ENCODE measurements around the gene CYP26B1. TPM values are rescaled to one million over a fixed set of nuclear protein-coding genes. Genes with fewer than 3 reads are reported as not detected.

CYP26B1 gene
- total RNA-seq, 1 experiment from 2014 or later = 1.7 TPM

DNA sequence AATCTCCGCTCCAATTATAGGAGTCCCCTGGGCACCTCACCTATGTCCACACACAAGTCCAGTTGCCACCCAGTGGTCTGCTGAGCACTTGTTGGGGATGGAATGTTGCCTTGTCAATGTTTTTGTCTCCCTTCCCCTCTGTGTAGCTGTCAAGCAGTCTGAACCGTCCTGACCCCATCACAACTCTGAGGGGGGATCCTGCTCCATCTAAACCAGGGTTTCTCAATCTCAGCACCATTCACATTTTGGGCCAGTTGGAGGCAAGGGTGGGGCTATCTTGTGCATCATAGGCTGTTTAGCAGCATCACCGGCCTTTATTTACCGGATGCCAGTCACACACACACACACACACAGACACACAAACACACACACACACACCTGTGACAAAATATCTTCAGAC, 53.0 kb downstream of the CYP26B1 start:
- peaks cover 9% of the 10 kb centered on the region for H3K27me3 Mint-ChIP-seq (ENCODE audit: insufficient read depth, unreplicated experiment)
- Histone ChIP-seq H3K4me1 (0 out of 2 replicates have a peak, but pooled peaks cover 3% of the 10 kb centered on the region), H3K27me3 (replicated peaks; ENCODE audit: control insufficient read depth, insufficient read depth, low read length) (no peaks in the 10 kb centered on the region; the same call in 1 of the 2 replicates), H3K4me3 (ENCODE audit: low read depth, low read length) (no peak overlapping the region), H3K36me3 (ENCODE audit: control insufficient read depth, insufficient read depth, low read length) (no peaks in the 10 kb centered on the region), H3K9me3 (no peaks in the 10 kb centered on the region)
- no peaks in the 10 kb centered on the region for H3K9me3 Mint-ChIP-seq (ENCODE audit: unreplicated experiment)
- POLR2A ChIA-PET = no interaction called here
- H3K36me3 Mint-ChIP-seq (ENCODE audit: insufficient read depth, unreplicated experiment) = no peaks in the 10 kb centered on the region
- DNase-seq = no peak
- H3K4me3 Mint-ChIP-seq (ENCODE audit: unreplicated experiment) = no peak overlapping the region
- CTCF ChIA-PET = no interaction called here
- no peak for TF ChIP-seq CTCF (IDR thresholded peaks at IDR 0.05; ENCODE audit: insufficient read depth in 1 of 2, low read depth in 1 of 2, low read length in 1 of 2, severe bottlenecking in 1 of 2, unreplicated experiment in 1 of 2)
- no TSS peak for BruUV-seq (replicated peaks)
- intact Hi-C loops (cut with micrococcal nuclease; ENCODE audit: unreplicated experiment) = no loop called here
- H3K4me1 Mint-ChIP-seq (ENCODE audit: low read depth, unreplicated experiment) = no peaks in the 10 kb centered on the region
- H3K27ac Mint-ChIP-seq (ENCODE audit: unreplicated experiment) = no peak overlapping the region

DNA sequence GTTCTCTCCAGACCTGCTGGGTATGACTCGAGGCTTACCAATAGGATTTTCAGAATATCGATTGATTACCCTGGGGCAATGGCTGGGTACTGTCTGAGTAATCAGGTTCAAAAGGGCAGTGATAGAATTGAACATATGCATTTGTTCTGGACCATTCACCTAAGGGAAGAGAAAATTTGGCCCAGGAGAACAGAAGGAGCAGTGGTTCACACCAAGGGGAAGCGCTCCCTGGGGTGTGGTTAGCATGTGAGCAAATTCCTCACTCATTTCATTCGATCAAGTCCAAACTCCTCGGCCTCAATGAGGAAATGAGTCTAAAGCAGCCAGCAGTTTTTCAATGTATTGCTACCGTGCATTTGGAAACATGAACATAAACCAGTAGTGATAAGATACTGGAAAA, 55.6 kb downstream of the CYP26B1 start:
- Histone ChIP-seq H3K27me3 (replicated peaks; ENCODE audit: control insufficient read depth, insufficient read depth, low read length) (no peaks in the 10 kb centered on the region; the same call in 1 of the 2 replicates), H3K4me3 (ENCODE audit: low read depth, low read length) (no peak overlapping the region), H3K9me3 (no peaks in the 10 kb centered on the region), H3K4me1 (0 out of 2 replicates have a peak, but pooled peaks cover 3% of the 10 kb centered on the region), H3K36me3 (ENCODE audit: control insufficient read depth, insufficient read depth, low read length) (no peaks in the 10 kb centered on the region)
- CTCF ChIA-PET = no interaction called here
- H3K36me3 Mint-ChIP-seq (ENCODE audit: insufficient read depth, unreplicated experiment) = no peaks in the 10 kb centered on the region
- POLR2A ChIA-PET = no interaction called here
- H3K27ac Mint-ChIP-seq (ENCODE audit: unreplicated experiment) = no peak overlapping the region
- no peaks in the 10 kb centered on the region for H3K4me1 Mint-ChIP-seq (ENCODE audit: low read depth, unreplicated experiment)
- DNase-seq = no peak
- intact Hi-C loops (cut with micrococcal nuclease; ENCODE audit: unreplicated experiment) = no loop called here
- no peak overlapping the region for H3K4me3 Mint-ChIP-seq (ENCODE audit: unreplicated experiment)
- no peak for TF ChIP-seq CTCF (IDR thresholded peaks at IDR 0.05; ENCODE audit: insufficient read depth in 1 of 2, low read depth in 1 of 2, low read length in 1 of 2, severe bottlenecking in 1 of 2, unreplicated experiment in 1 of 2)
- H3K27me3 Mint-ChIP-seq (ENCODE audit: insufficient read depth, unreplicated experiment) = peaks cover 8% of the 10 kb centered on the region
- no TSS peak for BruUV-seq (replicated peaks)
- peaks cover 10% of the 10 kb centered on the region for H3K9me3 Mint-ChIP-seq (ENCODE audit: unreplicated experiment)

DNA sequence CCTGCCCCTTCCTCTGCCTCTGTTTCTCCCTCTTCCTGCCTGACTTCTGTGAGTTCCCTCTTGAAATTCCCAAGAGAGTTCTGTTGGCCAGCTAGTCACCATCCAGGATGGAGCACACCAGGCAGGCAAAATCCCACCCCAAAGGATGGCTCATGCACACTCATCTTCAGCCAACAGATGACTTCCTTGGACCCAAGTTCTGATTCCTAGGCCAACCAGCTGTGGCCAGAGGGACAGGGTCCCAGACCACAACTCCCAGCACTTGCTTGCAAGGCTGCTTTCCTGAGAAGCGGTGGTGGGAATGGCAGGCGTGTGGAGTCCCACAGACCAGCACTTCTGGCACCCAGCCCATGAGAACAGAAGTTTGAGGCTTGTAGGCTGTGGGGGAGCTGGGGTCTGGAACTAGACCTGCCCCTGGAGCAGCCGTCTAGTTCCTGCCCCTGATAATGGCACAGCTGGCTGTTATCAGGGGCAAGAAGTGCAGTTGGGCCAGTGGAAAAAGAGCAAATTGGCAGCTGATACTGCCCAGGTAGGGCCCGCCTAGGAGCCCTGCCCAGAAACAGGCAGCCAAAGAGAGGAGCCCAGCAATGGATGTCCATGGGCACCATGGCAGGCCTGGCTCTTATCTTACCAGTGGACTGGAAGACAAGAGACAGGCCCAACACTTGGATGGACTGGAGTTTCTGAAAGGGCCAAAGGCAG, 56.7 kb downstream of the CYP26B1 start:
- no peak for DNase-seq
- intact Hi-C loops (cut with micrococcal nuclease; ENCODE audit: unreplicated experiment) = no loop called here
- H3K27me3 Mint-ChIP-seq (ENCODE audit: insufficient read depth, unreplicated experiment) = peaks cover 8% of the 10 kb centered on the region
- no peaks in the 10 kb centered on the region for H3K36me3 Mint-ChIP-seq (ENCODE audit: insufficient read depth, unreplicated experiment)
- peaks cover 10% of the 10 kb centered on the region for H3K9me3 Mint-ChIP-seq (ENCODE audit: unreplicated experiment)
- CTCF ChIA-PET = no interaction called here
- no peaks in the 10 kb centered on the region for H3K36me3 ChIP-seq (ENCODE audit: control insufficient read depth, insufficient read depth, low read length)
- H3K27me3 ChIP-seq (replicated peaks; ENCODE audit: control insufficient read depth, insufficient read depth, low read length) = no peaks in the 10 kb centered on the region; the same call in 1 of the 2 replicates
- no peaks in the 10 kb centered on the region for H3K9me3 ChIP-seq
- no peaks in the 10 kb centered on the region for H3K4me1 Mint-ChIP-seq (ENCODE audit: low read depth, unreplicated experiment)
- H3K27ac Mint-ChIP-seq (ENCODE audit: unreplicated experiment) = no peak overlapping the region
- POLR2A ChIA-PET = no interaction called here
- no peak overlapping the region for H3K4me3 ChIP-seq (ENCODE audit: low read depth, low read length)
- H3K4me1 ChIP-seq = 0 out of 2 replicates have a peak, but pooled peaks cover 3% of the 10 kb centered on the region
- TF ChIP-seq CTCF (IDR thresholded peaks at IDR 0.05; ENCODE audit: insufficient read depth in 1 of 2, low read depth in 1 of 2, low read length in 1 of 2, severe bottlenecking in 1 of 2, unreplicated experiment in 1 of 2) = no peak
- H3K4me3 Mint-ChIP-seq (ENCODE audit: unreplicated experiment) = no peak overlapping the region
- BruUV-seq (replicated peaks) = no TSS peak
